DMS53 treated with DMSO at 0.1 percent for 48 hours (cell line): ENCODE measurements around the gene XPR1.
"Not testable (repeated sequence)": the region's sequence is repeated elsewhere in the genome, so short reads cannot be mapped to it uniquely, and the experiment has no call there.

Experiments used
- DNase-seq: peaks from one replicate; lab custom pipeline; 2025; ENCODE audit not compliant: unreplicated experiment; lab: John Stamatoyannopoulos, UW

Gene XPR1

GRCh38 chr1:180642781-180643180 is 11.0 kb downstream of the XPR1 start:
- DNase-seq = no peak

GRCh38 chr1:180643693-180644092 is 11.9 kb downstream of the XPR1 start:
- no peak for DNase-seq

- DNase-seq = no peak
Observed at GRCh38 chr1:180644526-180645192, 12.8 kb downstream of the XPR1 start.

- DNase-seq = not testable (repeated sequence)
Observed at GRCh38 chr1:180645261-180645660, 13.4 kb downstream of the XPR1 start.

GRCh38 chr1:180646093-180646492 is 14.3 kb downstream of the XPR1 start:
- DNase-seq = no peak

GRCh38 chr1:180646547-180646946 is 14.7 kb downstream of the XPR1 start:
- no peak for DNase-seq

GRCh38 chr1:180652792-180653191 is 21.0 kb downstream of the XPR1 start:
- no peak for DNase-seq

- DNase-seq = no peak
Observed at GRCh38 chr1:180662709-180663108, 30.9 kb downstream of the XPR1 start.

GRCh38 chr1:180670681-180671080 is 38.9 kb downstream of the XPR1 start:
- no peak for DNase-seq

- DNase-seq = no peak
Observed at GRCh38 chr1:180672105-180672504, 40.3 kb downstream of the XPR1 start.

- no peak for DNase-seq
Observed at GRCh38 chr1:180672505-180672904, 40.7 kb downstream of the XPR1 start.

- no peak for DNase-seq
Observed at GRCh38 chr1:180674603-180675530, 43.0 kb downstream of the XPR1 start.

- no peak for DNase-seq
Observed at GRCh38 chr1:180675586-180675985, 43.8 kb downstream of the XPR1 start.

- no peak for DNase-seq
Observed at GRCh38 chr1:180680558-180681144, 48.8 kb downstream of the XPR1 start.

- not testable (repeated sequence) for DNase-seq
Observed at GRCh38 chr1:180683117-180683516, 51.3 kb downstream of the XPR1 start.

- no peak for DNase-seq
Observed at GRCh38 chr1:180691322-180691913, 59.6 kb downstream of the XPR1 start.

- no peak for DNase-seq
Observed at GRCh38 chr1:180693564-180694244, 61.9 kb downstream of the XPR1 start.

GRCh38 chr1:180695282-180695681 is 63.5 kb downstream of the XPR1 start:
- DNase-seq = no peak

- no peak for DNase-seq
Observed at GRCh38 chr1:180696361-180696760, 64.5 kb downstream of the XPR1 start.

- no peak for DNase-seq
Observed at GRCh38 chr1:180698580-180698979, 66.8 kb downstream of the XPR1 start.

- not testable (repeated sequence) for DNase-seq
Observed at GRCh38 chr1:180702376-180702775, 70.6 kb downstream of the XPR1 start.
